Pancreas (tissue), 10 donors: ENCODE measurements around the gene RABGAP1L. TPM values are rescaled to one million over a fixed set of nuclear protein-coding genes. Genes with fewer than 3 reads are reported as not detected.
"Not testable (repeated sequence)": the region's sequence is repeated elsewhere in the genome, so short reads cannot be mapped to it uniquely, and the experiment has no call there.

Source experiments
- ATAC-seq, 4 donors: fragments of 200-7000 bp; cut with Tn5 transposase; one replicate each; pipeline versions ENCODE4 v1.8.0 to v1.9.1; 2020; ENCODE audit warnings: mild to moderate bottlenecking in 4 of 4, moderate library complexity in 4 of 4
- DNase-seq, 6 donors: peaks; one replicate each; pipeline ENCODE4 v3.0.0-alpha.2; 2020
- FAIRE-seq: peaks from 2 replicates; lab custom pipeline; 2012; peaks lifted over from hg19 to GRCh38; lab: Jason Lieb, UNC
- H3K27ac ChIP-seq, 4 donors: fragments of 200-600 bp; sonication (generic); 1 replicate in 3 of 4; 2 replicates in 1 of 4; pipeline versions ENCODE4 v1.5.0 to v1.8.0; 2020
- H3K27me3 ChIP-seq, 4 donors: fragments of 200-600 bp; one replicate each; pipeline ENCODE4 v1.8.0; 2021
- H3K36me3 ChIP-seq, 3 donors: fragments of 200-600 bp; sonication (generic) in 1 of 3; one replicate each; pipeline versions ENCODE4 v1.5.0 to v1.8.0; 2020 to 2021
- H3K4me1 ChIP-seq, 3 donors: fragments of 200-600 bp; one replicate each; pipeline ENCODE4 v1.8.0; 2021
- H3K4me3 ChIP-seq, 4 donors: fragments of 200-600 bp; sonication (generic) in 2 of 4; one replicate each; pipeline versions ENCODE4 v1.5.0 to v1.8.0; 2020 to 2021
- H3K9me3 ChIP-seq, 4 donors: fragments of 200-600 bp; one replicate each; pipeline ENCODE4 v1.8.0; 2021
- WGBS, 2 donors: extraction: QIAGEN DNeasy Blood & Tissue Kit; methylation state at CpG; one replicate each; pipeline ENCODE4 v1.1.7; 2013; 5-methylcytosine and 5-hydroxymethylcytosine counted together
- intact Hi-C, 3 donors: fragments of 100-400 bp; cut with DNase I; formaldehyde crosslinking; loops; one replicate each; pipeline versions ENCODE4 v1.11.1 to v1.14.2; 2022
- polyA plus RNA-seq, 2 donors: library from polyadenylated mRNA; stranded (reverse); fragments of 200-250 nt; gene quantifications; one replicate each; pipeline ENCODE4 v1.2.3, GENCODE V29; 2013
- total RNA-seq, 6 donors: library from RNA; stranded (reverse); fragmentation: NEBNext Ultra II Directional in 4 of 6; extraction: Animal tissue kit (Norgen Biotek cat#: 25700) in 4 of 6; gene quantifications; one replicate each; pipeline versions ENCODE4 v1.2.1 to v1.2.4, GENCODE V29; 2021 to 2023
- TF ChIP-seq, protein P1 (sequence below), 4 donors: fragments of 200-600 bp; sonication (generic) in 3 of 4; IDR thresholded peaks; one replicate each; pipeline versions ENCODE4 v1.5.0 to v1.8.0; 2021; ENCODE audit warnings: antibody characterized with exemption in 4 of 4
- donor health status: healthy with polysubstance abuse.
- donor health status: DM: no; HTN: no; CAD: no; lungs with moderate emphysema.
- donor health status: DM: no; HTN: no; CAD: no.
- donor health status: control.
- donor health status: control.
- donor health status: Bipolar disorder and iron deficiency.
- donor health status: DM: yes; HTN: yes; CAD: no.
- donor health status: DM: no; HTN: no; CAD: no.
- donor health status: DM: no; HTN: no; CAD: no.
- donor health status: DM: yes; HTN: yes; CAD: no.

The RABGAP1L gene
- total and polyA plus RNA-seq, 8 donors = 13.9 to 64.8 (median 36.1) TPM

DNA sequence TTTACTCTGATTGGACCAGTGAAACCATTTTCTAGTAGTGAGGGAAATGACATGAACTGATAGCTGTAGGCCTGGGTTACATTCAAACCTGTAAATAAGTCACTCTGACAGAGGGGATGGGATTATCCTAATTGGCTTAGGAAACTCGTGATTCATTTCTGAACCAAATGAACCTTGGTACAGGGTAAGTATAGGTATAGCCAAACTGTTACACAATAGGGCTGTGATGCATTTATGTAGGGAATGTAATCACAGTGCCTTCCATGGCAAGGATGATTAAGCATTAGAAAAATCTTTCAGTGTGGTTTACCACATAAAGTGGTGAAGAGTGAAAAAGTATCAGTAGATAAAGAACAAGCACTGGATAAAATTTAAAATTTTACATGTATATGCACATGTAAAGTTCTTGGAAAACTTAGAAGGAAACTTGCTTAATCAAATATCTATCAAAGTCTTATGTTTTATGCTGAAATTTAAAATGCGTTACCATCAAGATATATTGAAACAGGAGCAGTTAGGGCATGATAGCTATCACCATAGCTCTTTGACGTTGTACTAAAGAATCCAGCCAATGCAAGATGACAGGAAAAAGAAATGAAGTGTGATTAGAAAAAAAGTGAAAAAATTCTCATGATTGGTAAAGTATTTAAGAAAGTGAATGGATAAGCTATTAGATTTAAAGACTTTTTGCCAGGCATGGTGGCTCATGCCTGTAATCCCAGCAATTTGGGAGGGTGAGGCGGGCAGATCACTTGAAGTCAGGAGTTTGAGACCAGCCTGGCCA lies 63.0 kb downstream of the RABGAP1L start:
- DNase-seq (no peak), ATAC-seq (no peak), FAIRE-seq (no peak)
- Histone ChIP-seq H3K9me3 (no peaks in the 10 kb centered on the region), H3K4me1 (peaks cover 0 to 3% (median 0%) of the 10 kb centered on the region in 3 donors), H3K4me3 (no peak overlapping the region), H3K27ac (no peak overlapping the region), H3K27me3 (no peaks in the 10 kb centered on the region), H3K36me3 (no peaks in the 10 kb centered on the region)
- intact Hi-C loops = no loop called here
- TF ChIP-seq, protein P1, sequence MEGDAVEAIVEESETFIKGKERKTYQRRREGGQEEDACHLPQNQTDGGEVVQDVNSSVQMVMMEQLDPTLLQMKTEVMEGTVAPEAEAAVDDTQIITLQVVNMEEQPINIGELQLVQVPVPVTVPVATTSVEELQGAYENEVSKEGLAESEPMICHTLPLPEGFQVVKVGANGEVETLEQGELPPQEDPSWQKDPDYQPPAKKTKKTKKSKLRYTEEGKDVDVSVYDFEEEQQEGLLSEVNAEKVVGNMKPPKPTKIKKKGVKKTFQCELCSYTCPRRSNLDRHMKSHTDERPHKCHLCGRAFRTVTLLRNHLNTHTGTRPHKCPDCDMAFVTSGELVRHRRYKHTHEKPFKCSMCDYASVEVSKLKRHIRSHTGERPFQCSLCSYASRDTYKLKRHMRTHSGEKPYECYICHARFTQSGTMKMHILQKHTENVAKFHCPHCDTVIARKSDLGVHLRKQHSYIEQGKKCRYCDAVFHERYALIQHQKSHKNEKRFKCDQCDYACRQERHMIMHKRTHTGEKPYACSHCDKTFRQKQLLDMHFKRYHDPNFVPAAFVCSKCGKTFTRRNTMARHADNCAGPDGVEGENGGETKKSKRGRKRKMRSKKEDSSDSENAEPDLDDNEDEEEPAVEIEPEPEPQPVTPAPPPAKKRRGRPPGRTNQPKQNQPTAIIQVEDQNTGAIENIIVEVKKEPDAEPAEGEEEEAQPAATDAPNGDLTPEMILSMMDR (IDR thresholded peaks at IDR 0.05) = no peak
- 91 to 96% methylated on average over 4 of the region's 4 CpGs for WGBS, 2 donors

GRCh38 chr1:174224641-174225040 lies 65.3 kb downstream of the RABGAP1L start:
- WGBS, 2 donors = 88 to 94% methylated on average over 1 of the region's 1 CpG
- DNase-seq (no peak), ATAC-seq (no peak), FAIRE-seq (no peak)
- H3K4me1 ChIP-seq = no peaks in the 10 kb centered on the region
- intact Hi-C loops = no loop called here
- TF ChIP-seq, protein P1 (IDR thresholded peaks at IDR 0.05) = no peak
- H3K9me3 ChIP-seq = no peaks in the 10 kb centered on the region
- H3K27ac ChIP-seq = no peak overlapping the region
- H3K27me3 ChIP-seq = no peaks in the 10 kb centered on the region
- no peaks in the 10 kb centered on the region for H3K36me3 ChIP-seq
- H3K4me3 ChIP-seq = no peak overlapping the region

DNA sequence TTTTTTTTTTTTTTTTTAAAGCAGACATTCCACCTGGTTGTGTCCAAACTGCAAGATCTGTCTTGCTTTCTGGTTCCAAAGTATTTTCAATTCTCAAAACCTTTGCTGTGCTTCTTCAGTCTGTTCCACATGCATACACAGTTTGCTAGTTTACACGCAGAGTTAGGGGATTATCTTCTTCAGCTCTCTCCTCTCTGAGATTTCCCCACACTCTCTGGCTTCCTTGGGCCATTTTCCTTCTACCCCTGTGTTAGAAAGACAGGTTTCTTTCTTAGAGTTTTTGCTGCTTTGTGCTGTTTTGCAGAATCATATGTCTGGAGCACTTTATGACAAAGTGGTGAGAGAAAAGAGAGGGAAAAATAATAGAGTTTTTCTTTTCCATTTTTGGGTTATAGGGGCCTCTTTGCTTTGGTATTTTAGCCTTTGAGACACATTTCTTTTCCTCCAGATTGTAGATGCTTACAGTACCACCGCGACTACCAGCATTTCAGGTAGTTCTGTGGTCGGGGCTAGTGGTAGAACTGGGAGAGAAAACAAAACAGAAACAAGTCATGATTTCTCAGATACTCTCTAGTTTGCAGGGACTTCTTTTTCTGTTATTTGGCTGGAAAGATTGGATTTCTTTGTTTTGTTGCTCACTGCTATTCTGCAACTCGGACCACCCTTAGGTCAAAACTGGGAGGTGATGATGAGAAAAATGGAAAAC lies 66.3 kb downstream of the RABGAP1L start:
- no peak for DNase-seq
- Histone ChIP-seq H3K9me3 (no peaks in the 10 kb centered on the region), H3K36me3 (no peaks in the 10 kb centered on the region), H3K27ac (no peak overlapping the region), H3K27me3 (no peaks in the 10 kb centered on the region), H3K4me1 (no peaks in the 10 kb centered on the region), H3K4me3 (no peak overlapping the region)
- no peak for ATAC-seq
- TF ChIP-seq, protein P1 (IDR thresholded peaks at IDR 0.05) = no peak
- no peak for FAIRE-seq
- intact Hi-C loops = no loop called here
- WGBS, 2 donors = 92 to 95% methylated on average over 5 of the region's 5 CpGs

GRCh38 chr1:174230399-174230798 lies 71.1 kb downstream of the RABGAP1L start:
- Histone ChIP-seq H3K36me3 (no peaks in the 10 kb centered on the region), H3K4me3 (no peak overlapping the region), H3K27ac (no peak overlapping the region), H3K9me3 (no peaks in the 10 kb centered on the region), H3K4me1 (no peaks in the 10 kb centered on the region), H3K27me3 (no peaks in the 10 kb centered on the region)
- intact Hi-C loops = no loop called here
- peak; percentile 43 to 61 (median 49) for ATAC-seq
- no peak for DNase-seq
- 32 to 41% methylated on average over 5 of the region's 5 CpGs for WGBS, 2 donors
- FAIRE-seq = no peak
- TF ChIP-seq, protein P1 (IDR thresholded peaks at IDR 0.05) = no peak

GRCh38 chr1:174232761-174233160 lies 73.4 kb downstream of the RABGAP1L start:
- TF ChIP-seq, protein P1 (IDR thresholded peaks at IDR 0.05) = no peak
- intact Hi-C loops = no loop called here
- no peak for FAIRE-seq
- Histone ChIP-seq H3K27me3 (no peaks in the 10 kb centered on the region), H3K9me3 (no peaks in the 10 kb centered on the region), H3K36me3 (no peaks in the 10 kb centered on the region), H3K4me3 (no peak overlapping the region), H3K27ac (no peak overlapping the region), H3K4me1 (no peaks in the 10 kb centered on the region)
- DNase-seq = no peak
- no peak for ATAC-seq
- 87 to 91% methylated on average over 3 of the region's 3 CpGs for whole genome bisulfite sequencing, 2 donors

DNA sequence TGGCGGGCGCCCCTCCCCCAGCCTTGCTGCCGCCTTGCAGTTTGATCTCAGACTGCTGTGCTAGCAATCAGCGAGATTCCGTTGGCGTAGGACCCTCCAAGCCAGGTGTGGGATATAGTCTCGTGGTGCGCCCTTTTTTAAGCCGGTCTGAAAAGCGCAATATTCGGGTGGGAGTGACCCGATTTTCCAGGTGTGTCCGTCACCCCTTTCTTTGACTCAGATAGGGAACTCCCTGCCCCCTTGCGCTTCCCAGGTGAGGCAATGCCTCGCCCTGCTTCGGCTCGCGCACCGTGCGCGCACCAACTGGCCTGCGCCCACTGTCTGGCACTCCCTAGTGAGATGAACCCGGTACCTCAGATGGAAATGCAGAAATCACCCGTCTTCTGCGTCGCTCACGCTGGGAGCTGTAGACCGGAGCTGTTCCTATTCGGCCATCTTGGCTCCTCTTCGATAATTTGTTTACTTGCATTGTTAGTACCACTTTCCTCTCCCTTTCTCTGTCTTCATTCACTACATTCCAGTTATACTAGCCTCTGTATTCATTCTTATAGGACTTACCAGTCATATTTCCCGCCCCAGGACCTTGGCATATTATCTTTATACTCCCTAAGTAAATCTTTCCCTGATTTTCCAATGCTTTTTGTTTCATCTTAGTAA lies 79.7 kb downstream of the RABGAP1L start:
- ATAC-seq, H3K4me1 ChIP-seq, H3K36me3 ChIP-seq, intact Hi-C loops, H3K27me3 ChIP-seq, H3K9me3 ChIP-seq, DNase-seq, H3K4me3 ChIP-seq, H3K27ac ChIP-seq, FAIRE-seq: not testable (repeated sequence)
- 89 to 94% methylated on average over 28 to 31 of the region's 31 CpGs for WGBS, 2 donors
